BLaER1 (cell line): Measurements from ENCODE around the gene CKMT2.

ENCODE experiments used
- H3K27ac ChIP-seq: shearing (Covaris generic); formaldehyde crosslinking; 2 replicates; pipeline ENCODE4 v1.8.1; 2022
- H3K27me3 ChIP-seq: shearing (Covaris generic); formaldehyde crosslinking; 2 replicates; pipeline ENCODE4 v1.8.1; 2022
- H3K36me3 ChIP-seq: shearing (Covaris generic); formaldehyde crosslinking; 2 replicates; pipeline ENCODE4 v1.8.1; 2022
- H3K4me1 ChIP-seq: shearing (Covaris generic); formaldehyde crosslinking; 2 replicates; pipeline ENCODE4 v1.8.1; 2022
- H3K4me2 ChIP-seq: shearing (Covaris generic); formaldehyde crosslinking; 2 replicates; pipeline ENCODE4 v1.8.1; 2022
- H3K4me3 ChIP-seq: shearing (Covaris generic); formaldehyde crosslinking; 2 replicates; pipeline ENCODE4 v1.8.1; 2022
- H3K9ac ChIP-seq: shearing (Covaris generic); formaldehyde crosslinking; 2 replicates; pipeline ENCODE4 v1.8.1; 2022
- H3K9me3 ChIP-seq: shearing (Covaris generic); formaldehyde crosslinking; 2 replicates; pipeline ENCODE4 v1.8.1; 2022
- H4K20me1 ChIP-seq: shearing (Covaris generic); formaldehyde crosslinking; 2 replicates; pipeline ENCODE4 v1.8.1; 2022
- Cebpa-rat ChIP-seq: shearing (Covaris generic); IDR thresholded peaks from 2 replicates; pipeline ENCODE4 v1.8.1; 2022

Gene CKMT2

GRCh38 chr5:81213070-81213469 lies 20.1 kb upstream of the CKMT2 start:
- Histone ChIP-seq H3K4me2 (no peak overlapping the region), H3K27ac (no peak overlapping the region), H3K9me3 (no peaks in the 10 kb centered on the region), H3K4me3 (no peak overlapping the region), H4K20me1 (no peaks in the 10 kb centered on the region), H3K9ac (no peak overlapping the region), H3K27me3 (no peaks in the 10 kb centered on the region), H3K36me3 (no peaks in the 10 kb centered on the region), H3K4me1 (no peaks in the 10 kb centered on the region)
- no peak for TF ChIP-seq Cebpa-rat

- Histone ChIP-seq H3K4me3 (no peak overlapping the region), H3K36me3 (no peaks in the 10 kb centered on the region), H3K9me3 (0 out of 2 replicates have a peak, but pooled peaks cover 3% of the 10 kb centered on the region), H3K27ac (no peak overlapping the region), H3K9ac (no peak overlapping the region), H4K20me1 (no peaks in the 10 kb centered on the region), H3K4me2 (no peak overlapping the region), H3K27me3 (no peaks in the 10 kb centered on the region), H3K4me1 (no peaks in the 10 kb centered on the region)
- TF ChIP-seq Cebpa-rat: no peak
Measured at GRCh38 chr5:81214848-81215247, 18.3 kb upstream of the CKMT2 start.

- no peak for TF ChIP-seq Cebpa-rat
- H3K9me3 ChIP-seq: 0 out of 2 replicates have a peak, but pooled peaks cover 3% of the 10 kb centered on the region
- no peak overlapping the region for H3K4me2 ChIP-seq
- H3K36me3 ChIP-seq: no peaks in the 10 kb centered on the region
- no peaks in the 10 kb centered on the region for H4K20me1 ChIP-seq
- H3K27me3 ChIP-seq: no peaks in the 10 kb centered on the region
- no peaks in the 10 kb centered on the region for H3K4me1 ChIP-seq
- no peak overlapping the region for H3K27ac ChIP-seq
- no peak overlapping the region for H3K4me3 ChIP-seq
- no peak overlapping the region for H3K9ac ChIP-seq
Measured at GRCh38 chr5:81216152-81216551, 17.0 kb upstream of the CKMT2 start.

GRCh38 chr5:81219389-81219788 lies 13.7 kb upstream of the CKMT2 start:
- Histone ChIP-seq H3K27me3 (no peaks in the 10 kb centered on the region), H4K20me1 (no peaks in the 10 kb centered on the region), H3K4me1 (no peaks in the 10 kb centered on the region), H3K4me3 (no peak overlapping the region), H3K4me2 (no peak overlapping the region), H3K9ac (no peak overlapping the region), H3K27ac (no peak overlapping the region), H3K9me3 (0 out of 2 replicates have a peak, but pooled peaks cover 3% of the 10 kb centered on the region), H3K36me3 (no peaks in the 10 kb centered on the region)
- no peak for TF ChIP-seq Cebpa-rat

- Histone ChIP-seq H3K9me3 (0 out of 2 replicates have a peak, but pooled peaks cover 3% of the 10 kb centered on the region), H3K4me1 (no peaks in the 10 kb centered on the region), H3K4me2 (no peak overlapping the region), H3K27me3 (no peaks in the 10 kb centered on the region), H3K36me3 (no peaks in the 10 kb centered on the region), H4K20me1 (no peaks in the 10 kb centered on the region), H3K4me3 (no peak overlapping the region), H3K9ac (no peak overlapping the region), H3K27ac (no peak overlapping the region)
- no peak for TF ChIP-seq Cebpa-rat
Measured at GRCh38 chr5:81222285-81222684, 10.8 kb upstream of the CKMT2 start.

- Histone ChIP-seq H3K4me1 (0 out of 2 replicates have a peak, but pooled peaks cover under 1% of the 10 kb centered on the region), H3K27me3 (no peaks in the 10 kb centered on the region), H3K27ac (no peak overlapping the region), H4K20me1 (no peaks in the 10 kb centered on the region), H3K4me3 (no peak overlapping the region), H3K9me3 (no peaks in the 10 kb centered on the region), H3K36me3 (no peaks in the 10 kb centered on the region), H3K4me2 (no peak overlapping the region), H3K9ac (no peak overlapping the region)
- no peak for TF ChIP-seq Cebpa-rat
Measured at GRCh38 chr5:81225463-81225862, 7.7 kb upstream of the CKMT2 start.

- no peak overlapping the region for H3K4me2 ChIP-seq
- no peaks in the 10 kb centered on the region for H3K27me3 ChIP-seq
- H3K36me3 ChIP-seq: no peaks in the 10 kb centered on the region
- H3K4me3 ChIP-seq: no peak overlapping the region
- TF ChIP-seq Cebpa-rat: no peak
- H3K9ac ChIP-seq: no peak overlapping the region
- no peaks in the 10 kb centered on the region for H3K9me3 ChIP-seq
- H3K27ac ChIP-seq: no peak overlapping the region
- H4K20me1 ChIP-seq: no peaks in the 10 kb centered on the region
- H3K4me1 ChIP-seq: 0 out of 2 replicates have a peak, but pooled peaks cover 3% of the 10 kb centered on the region
Measured at GRCh38 chr5:81226286-81226685, 6.8 kb upstream of the CKMT2 start.

GRCh38 chr5:81226949-81227348 lies 6.2 kb upstream of the CKMT2 start:
- Histone ChIP-seq H3K36me3 (no peaks in the 10 kb centered on the region), H3K9me3 (no peaks in the 10 kb centered on the region)
- no peak for TF ChIP-seq Cebpa-rat

GRCh38 chr5:81228084-81228483 lies 5.0 kb upstream of the CKMT2 start:
- Histone ChIP-seq H3K36me3 (no peaks in the 10 kb centered on the region), H3K4me2 (no peak overlapping the region), H3K4me3 (no peak overlapping the region), H4K20me1 (no peaks in the 10 kb centered on the region), H3K4me1 (0 out of 2 replicates have a peak, but pooled peaks cover 3% of the 10 kb centered on the region), H3K27ac (no peak overlapping the region), H3K9ac (no peak overlapping the region), H3K27me3 (no peaks in the 10 kb centered on the region), H3K9me3 (no peaks in the 10 kb centered on the region)
- no peak for TF ChIP-seq Cebpa-rat

More at GRCh38 chr5:81226949-81227348, 6.2 kb upstream of the CKMT2 start:
- Histone ChIP-seq H3K4me1 (0 out of 2 replicates have a peak, but pooled peaks cover 3% of the 10 kb centered on the region), H4K20me1 (no peaks in the 10 kb centered on the region), H3K4me2 (no peak overlapping the region), H3K9ac (no peak overlapping the region), H3K27me3 (no peaks in the 10 kb centered on the region), H3K4me3 (no peak overlapping the region), H3K27ac (no peak overlapping the region)

- H3K27ac ChIP-seq: no peak overlapping the region
- H4K20me1 ChIP-seq: no peaks in the 10 kb centered on the region
- H3K36me3 ChIP-seq: no peaks in the 10 kb centered on the region
- H3K9me3 ChIP-seq: no peaks in the 10 kb centered on the region
- no peak overlapping the region for H3K4me2 ChIP-seq
- H3K4me3 ChIP-seq: no peak overlapping the region
- H3K27me3 ChIP-seq: no peaks in the 10 kb centered on the region
- no peak overlapping the region for H3K9ac ChIP-seq
- H3K4me1 ChIP-seq: peaks cover 18% of the 10 kb centered on the region
- TF ChIP-seq Cebpa-rat: no peak
Measured at GRCh38 chr5:81230416-81230815, 2.7 kb upstream of the CKMT2 start.
